ENCODE measurements around the gene ADAM10.

Gene ADAM10

GRCh38 chr15:58555162-58556027 is 194.1 kb downstream of the ADAM10 start:
- DNase-seq (ENCODE audit: low read depth, low spot score): no peak
- no peaks in the 10 kb centered on the region for H3K9me3 ChIP-seq (ENCODE audit: control insufficient read depth, insufficient read depth, low read length)
- no peaks in the 10 kb centered on the region for H3K36me3 ChIP-seq (ENCODE audit: control insufficient read depth, insufficient read depth, low read length)
- no peak overlapping the region for H3K4me3 ChIP-seq (ENCODE audit: low read length)
- H3K27me3 ChIP-seq (ENCODE audit: control insufficient read depth, insufficient read depth, low read length): no peaks in the 10 kb centered on the region
- no peak overlapping the region for H3K27ac ChIP-seq (ENCODE audit: low read length)
- no CpG with 5 or more reads among the region's 15 CpGs for WGBS (ENCODE audit: insufficient coverage, insufficient read length)
- 0 out of 2 replicates have a peak, but pooled peaks cover 2% of the 10 kb centered on the region for H3K4me1 ChIP-seq (ENCODE audit: control insufficient read depth, insufficient read depth, low read length)

DNA sequence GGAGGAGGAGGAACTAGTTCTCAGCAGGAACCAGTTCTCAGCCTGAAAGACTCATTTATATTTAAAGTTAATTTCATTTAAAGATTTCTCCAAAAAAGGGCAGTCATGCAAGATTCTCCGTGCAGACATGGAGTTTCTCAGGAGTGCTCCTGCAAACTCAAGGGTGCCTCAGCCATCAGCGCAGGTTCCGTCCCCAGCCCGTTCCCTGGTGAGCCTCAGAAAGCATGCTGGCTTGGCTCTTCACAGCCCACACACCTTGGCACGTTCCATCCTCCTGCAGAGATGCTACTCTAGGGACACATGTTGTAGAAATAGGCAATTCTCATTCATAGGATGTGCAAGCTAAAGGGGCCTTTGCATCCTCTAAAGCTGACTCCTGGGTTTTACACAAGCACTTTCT is 194.7 kb downstream of the ADAM10 start:
- DNase-seq (ENCODE audit: low read depth, low spot score): no peak
- Histone ChIP-seq H3K36me3 (ENCODE audit: control insufficient read depth, insufficient read depth, low read length) (no peaks in the 10 kb centered on the region), H3K9me3 (ENCODE audit: control insufficient read depth, insufficient read depth, low read length) (no peaks in the 10 kb centered on the region), H3K27me3 (ENCODE audit: control insufficient read depth, insufficient read depth, low read length) (no peaks in the 10 kb centered on the region), H3K4me3 (ENCODE audit: low read length) (no peak overlapping the region), H3K4me1 (ENCODE audit: control insufficient read depth, insufficient read depth, low read length) (0 out of 2 replicates have a peak, but pooled peaks cover 2% of the 10 kb centered on the region), H3K27ac (ENCODE audit: low read length) (no peak overlapping the region)
- WGBS (ENCODE audit: insufficient coverage, insufficient read length): no CpG with 5 or more reads among the region's 5 CpGs

DNA sequence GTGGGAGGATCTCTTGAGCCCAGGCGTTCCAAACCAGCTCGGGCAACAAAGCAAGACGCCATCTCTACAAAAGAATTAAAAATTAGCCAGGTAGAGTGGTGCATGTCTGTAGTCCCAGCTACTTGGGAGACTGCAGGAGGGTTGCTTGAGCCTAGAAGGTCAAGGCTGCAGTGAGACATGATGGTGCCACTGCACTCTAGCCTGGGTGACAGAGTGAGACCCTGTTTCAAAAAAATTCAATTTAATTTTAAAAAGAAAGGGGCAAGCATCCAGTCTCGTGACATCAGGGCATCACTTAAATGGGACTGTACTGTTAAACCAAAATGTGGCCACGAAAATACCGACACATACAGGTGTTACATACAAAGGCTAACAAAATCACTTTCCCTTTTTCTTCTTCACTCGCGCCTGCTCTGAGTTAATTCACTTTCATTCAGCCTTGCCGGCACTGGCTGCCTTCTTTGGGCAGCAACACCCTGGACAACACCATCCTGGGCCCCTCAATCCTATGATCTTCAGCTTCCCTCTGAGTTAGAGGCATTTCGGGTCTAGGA is 196.1 kb downstream of the ADAM10 start:
- DNase-seq (ENCODE audit: low read depth, low spot score): no peak
- no peaks in the 10 kb centered on the region for H3K27me3 ChIP-seq (ENCODE audit: control insufficient read depth, insufficient read depth, low read length)
- H3K36me3 ChIP-seq (ENCODE audit: control insufficient read depth, insufficient read depth, low read length): no peaks in the 10 kb centered on the region
- WGBS (ENCODE audit: insufficient coverage, insufficient read length): no CpG with 5 or more reads among the region's 10 CpGs
- no peak overlapping the region for H3K4me3 ChIP-seq (ENCODE audit: low read length)
- no peaks in the 10 kb centered on the region for H3K9me3 ChIP-seq (ENCODE audit: control insufficient read depth, insufficient read depth, low read length)
- H3K27ac ChIP-seq (ENCODE audit: low read length): no peak overlapping the region
- H3K4me1 ChIP-seq (ENCODE audit: control insufficient read depth, insufficient read depth, low read length): 0 out of 2 replicates have a peak, but pooled peaks cover 2% of the 10 kb centered on the region

GRCh38 chr15:58552505-58553364 is 196.8 kb downstream of the ADAM10 start:
- Histone ChIP-seq H3K27me3 (ENCODE audit: control insufficient read depth, insufficient read depth, low read length) (no peaks in the 10 kb centered on the region), H3K4me1 (ENCODE audit: control insufficient read depth, insufficient read depth, low read length) (0 out of 2 replicates have a peak, but pooled peaks cover 2% of the 10 kb centered on the region), H3K36me3 (ENCODE audit: control insufficient read depth, insufficient read depth, low read length) (no peaks in the 10 kb centered on the region), H3K9me3 (ENCODE audit: control insufficient read depth, insufficient read depth, low read length) (no peaks in the 10 kb centered on the region), H3K27ac (ENCODE audit: low read length) (no peak overlapping the region), H3K4me3 (ENCODE audit: low read length) (no peak overlapping the region)
- no peak for DNase-seq (ENCODE audit: low read depth, low spot score)
- WGBS (ENCODE audit: insufficient coverage, insufficient read length): no CpG with 5 or more reads among the region's 24 CpGs

- Histone ChIP-seq H3K27ac (ENCODE audit: low read length) (no peak overlapping the region), H3K4me3 (ENCODE audit: low read length) (no peak overlapping the region), H3K27me3 (ENCODE audit: control insufficient read depth, insufficient read depth, low read length) (no peaks in the 10 kb centered on the region), H3K36me3 (ENCODE audit: control insufficient read depth, insufficient read depth, low read length) (no peaks in the 10 kb centered on the region), H3K4me1 (ENCODE audit: control insufficient read depth, insufficient read depth, low read length) (0 out of 2 replicates have a peak, but pooled peaks cover 2% of the 10 kb centered on the region), H3K9me3 (ENCODE audit: control insufficient read depth, insufficient read depth, low read length) (no peaks in the 10 kb centered on the region)
- no peak for DNase-seq (ENCODE audit: low read depth, low spot score)
- no CpG with 5 or more reads among the region's 23 CpGs for WGBS (ENCODE audit: insufficient coverage, insufficient read length)
Observed at GRCh38 chr15:58551764-58552504, 197.6 kb downstream of the ADAM10 start.

DNA sequence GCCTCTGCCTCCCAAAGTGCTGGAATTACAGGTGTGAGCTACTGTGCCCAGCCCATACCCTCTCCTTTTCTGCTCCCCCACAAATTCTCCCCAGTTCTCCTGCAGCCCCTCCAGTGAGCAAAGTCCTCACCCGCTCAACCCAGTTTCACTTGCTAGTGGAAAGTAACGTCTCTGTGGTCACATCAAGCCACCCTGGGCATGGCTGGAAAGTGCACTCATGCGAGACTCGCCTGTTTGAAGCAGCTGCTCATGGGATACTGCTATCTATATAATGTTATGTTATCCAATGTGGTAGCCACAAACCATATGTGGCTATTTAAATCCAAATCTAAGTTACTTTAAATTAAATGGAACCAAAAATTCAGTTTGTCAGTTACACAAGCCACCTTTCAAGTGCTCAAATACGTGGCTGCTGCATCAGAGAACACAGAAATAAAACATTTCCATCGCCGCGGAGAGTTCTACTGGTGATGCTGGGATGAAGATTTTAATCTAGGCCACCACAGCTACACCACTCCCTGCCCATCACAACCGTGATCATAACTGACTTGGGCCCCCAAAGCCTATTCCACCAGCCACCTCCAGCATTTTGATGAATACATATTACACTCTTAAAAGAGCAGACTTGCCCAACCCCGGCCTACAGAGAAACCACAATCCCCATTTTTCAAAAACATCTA is 198.3 kb downstream of the ADAM10 start:
- H3K27ac ChIP-seq (ENCODE audit: low read length): no peak overlapping the region
- H3K4me3 ChIP-seq (ENCODE audit: low read length): no peak overlapping the region
- no CpG with 5 or more reads among the region's 10 CpGs for WGBS (ENCODE audit: insufficient coverage, insufficient read length)

GRCh38 chr15:58549785-58550074 is 199.8 kb downstream of the ADAM10 start:
- Histone ChIP-seq H3K4me3 (ENCODE audit: low read length) (no peak overlapping the region; the same call in 1 of the 2 replicates), H3K27ac (ENCODE audit: low read length) (no peak overlapping the region), H3K36me3 (ENCODE audit: control insufficient read depth, insufficient read depth, low read length) (no peaks in the 10 kb centered on the region), H3K4me1 (ENCODE audit: control insufficient read depth, insufficient read depth, low read length) (0 out of 2 replicates have a peak, but pooled peaks cover 1% of the 10 kb centered on the region), H3K27me3 (ENCODE audit: control insufficient read depth, insufficient read depth, low read length) (no peaks in the 10 kb centered on the region), H3K9me3 (ENCODE audit: control insufficient read depth, insufficient read depth, low read length) (no peaks in the 10 kb centered on the region)
- WGBS (ENCODE audit: insufficient coverage, insufficient read length): no CpG with 5 or more reads among the region's 7 CpGs
- no peak for DNase-seq (ENCODE audit: low read depth, low spot score)

More for the DNA sequence above, 198.3 kb downstream of the ADAM10 start:
- DNase-seq (ENCODE audit: low read depth, low spot score): no peak
- Histone ChIP-seq H3K36me3 (ENCODE audit: control insufficient read depth, insufficient read depth, low read length) (no peaks in the 10 kb centered on the region), H3K9me3 (ENCODE audit: control insufficient read depth, insufficient read depth, low read length) (no peaks in the 10 kb centered on the region), H3K27me3 (ENCODE audit: control insufficient read depth, insufficient read depth, low read length) (no peaks in the 10 kb centered on the region), H3K4me1 (ENCODE audit: control insufficient read depth, insufficient read depth, low read length) (0 out of 2 replicates have a peak, but pooled peaks cover 2% of the 10 kb centered on the region)

DNA sequence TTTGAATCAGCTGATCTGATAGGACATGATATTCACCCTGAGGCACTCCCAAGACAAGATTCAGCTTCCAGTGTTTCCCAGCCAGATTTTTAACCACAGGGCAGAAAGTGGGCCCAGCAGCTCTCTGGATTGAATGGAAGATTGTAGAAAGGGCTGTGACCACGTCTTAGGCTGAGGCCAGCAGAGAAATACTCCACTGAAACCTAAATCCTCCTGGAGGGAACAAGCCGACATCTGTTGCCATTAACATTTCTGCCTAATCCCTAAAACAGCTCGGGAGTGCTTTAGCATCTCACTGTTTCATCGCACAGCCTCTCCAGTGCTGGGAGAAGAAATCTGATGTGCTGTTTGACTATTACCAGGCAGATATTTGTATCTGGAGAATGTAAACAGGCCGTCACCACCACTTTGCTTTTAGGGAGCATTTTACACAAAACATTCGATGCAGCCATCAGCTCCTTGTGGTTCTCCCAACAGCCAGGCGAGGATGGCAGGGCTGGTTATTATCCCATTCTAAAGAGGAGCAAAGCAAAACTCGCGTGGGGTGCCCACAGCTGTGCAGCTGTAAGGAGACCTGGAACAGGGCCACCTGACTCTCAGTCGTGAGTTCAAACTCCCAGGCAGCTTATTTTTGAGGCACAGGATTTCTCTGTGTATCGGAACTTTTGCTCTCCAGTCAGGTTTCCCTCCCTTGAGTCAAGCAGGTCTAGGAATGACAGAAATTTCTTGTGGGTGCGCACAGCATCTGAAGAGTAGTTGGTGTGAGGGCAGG is 200.3 kb downstream of the ADAM10 start:
- H3K27me3 ChIP-seq (ENCODE audit: control insufficient read depth, insufficient read depth, low read length): no peaks in the 10 kb centered on the region
- H3K4me3 ChIP-seq (ENCODE audit: low read length): no peak overlapping the region
- no peaks in the 10 kb centered on the region for H3K36me3 ChIP-seq (ENCODE audit: control insufficient read depth, insufficient read depth, low read length)
- H3K27ac ChIP-seq (ENCODE audit: low read length): no peak overlapping the region
- DNase-seq (ENCODE audit: low read depth, low spot score): no peak
- no CpG with 5 or more reads among the region's 12 CpGs for WGBS (ENCODE audit: insufficient coverage, insufficient read length)
- 0 out of 2 replicates have a peak, but pooled peaks cover 1% of the 10 kb centered on the region for H3K4me1 ChIP-seq (ENCODE audit: control insufficient read depth, insufficient read depth, low read length)
- no peaks in the 10 kb centered on the region for H3K9me3 ChIP-seq (ENCODE audit: control insufficient read depth, insufficient read depth, low read length)

DNA sequence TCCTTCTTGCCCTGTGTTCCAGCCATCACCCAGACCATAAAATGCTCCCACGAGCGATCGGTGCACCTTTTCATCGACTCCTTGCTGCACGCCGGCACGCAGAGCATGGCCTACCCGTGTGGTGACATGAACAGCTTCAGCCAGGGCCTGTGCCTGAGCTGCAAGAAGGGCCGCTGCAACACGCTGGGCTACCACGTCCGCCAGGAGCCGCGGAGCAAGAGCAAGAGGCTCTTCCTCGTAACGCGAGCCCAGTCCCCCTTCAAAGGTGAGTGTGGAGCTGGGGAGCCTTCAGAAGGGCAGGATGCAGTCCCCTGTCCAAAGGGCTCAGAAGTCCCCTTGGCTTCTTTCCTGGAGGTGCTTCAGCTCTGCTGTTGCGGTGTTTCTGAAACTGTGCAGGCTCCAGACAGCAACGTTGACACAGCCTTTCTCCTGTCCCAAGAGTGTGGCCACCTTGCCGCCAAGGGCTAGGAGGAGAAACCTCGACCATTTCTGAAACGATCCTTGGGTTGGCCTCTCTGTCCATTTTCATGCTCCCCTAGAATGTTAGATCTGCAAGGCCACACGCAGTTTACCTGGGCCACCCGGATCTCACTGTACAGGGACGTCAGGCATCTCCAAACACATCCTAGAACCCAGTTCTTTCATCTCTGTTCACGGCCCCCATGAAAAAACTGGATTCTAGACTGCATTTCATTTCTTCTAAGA is 201.0 kb downstream of the ADAM10 start:
- DNase-seq (ENCODE audit: low read depth, low spot score): no peak
- H3K9me3 ChIP-seq (ENCODE audit: control insufficient read depth, insufficient read depth, low read length): no peaks in the 10 kb centered on the region
- no CpG with 5 or more reads among the region's 26 CpGs for WGBS (ENCODE audit: insufficient coverage, insufficient read length)
- H3K4me1 ChIP-seq (ENCODE audit: control insufficient read depth, insufficient read depth, low read length): 0 out of 2 replicates have a peak, but pooled peaks cover 1% of the 10 kb centered on the region
- no peak overlapping the region for H3K27ac ChIP-seq (ENCODE audit: low read length)
- H3K36me3 ChIP-seq (ENCODE audit: control insufficient read depth, insufficient read depth, low read length): no peaks in the 10 kb centered on the region
- no peak overlapping the region for H3K4me3 ChIP-seq (ENCODE audit: low read length)
- H3K27me3 ChIP-seq (ENCODE audit: control insufficient read depth, insufficient read depth, low read length): no peaks in the 10 kb centered on the region
